Fibroblast of lung (primary cell): Measurements from ENCODE around the gene TEX19.

Experiments used
- EZH2 ChIP-seq: IDR thresholded peaks from 2 replicates; pipeline ENCODE4 v1.5.1; 2012; ENCODE audit warnings: low read length, control low read depth, mild to moderate bottlenecking; ENCODE audit errors: missing control alignments
- TF ChIP-seq, protein P1 (sequence below), 2 donors: IDR thresholded peaks in 1 of 2; conservative IDR thresholded peaks in 1 of 2; 1 replicate in 1 of 2; 2 replicates in 1 of 2; pipeline ENCODE4 v1.5.1; 2011 to 2012; ENCODE audit warnings: low read length in 2 of 2, control low read depth in 1 of 2, inconsistent platforms in 1 of 2, low read depth in 1 of 2, mild to moderate bottlenecking in 1 of 2

GRCh38 chr17:82318169-82318498 lies 40.9 kb upstream of the TEX19 start:
- TF ChIP-seq, protein P1, sequence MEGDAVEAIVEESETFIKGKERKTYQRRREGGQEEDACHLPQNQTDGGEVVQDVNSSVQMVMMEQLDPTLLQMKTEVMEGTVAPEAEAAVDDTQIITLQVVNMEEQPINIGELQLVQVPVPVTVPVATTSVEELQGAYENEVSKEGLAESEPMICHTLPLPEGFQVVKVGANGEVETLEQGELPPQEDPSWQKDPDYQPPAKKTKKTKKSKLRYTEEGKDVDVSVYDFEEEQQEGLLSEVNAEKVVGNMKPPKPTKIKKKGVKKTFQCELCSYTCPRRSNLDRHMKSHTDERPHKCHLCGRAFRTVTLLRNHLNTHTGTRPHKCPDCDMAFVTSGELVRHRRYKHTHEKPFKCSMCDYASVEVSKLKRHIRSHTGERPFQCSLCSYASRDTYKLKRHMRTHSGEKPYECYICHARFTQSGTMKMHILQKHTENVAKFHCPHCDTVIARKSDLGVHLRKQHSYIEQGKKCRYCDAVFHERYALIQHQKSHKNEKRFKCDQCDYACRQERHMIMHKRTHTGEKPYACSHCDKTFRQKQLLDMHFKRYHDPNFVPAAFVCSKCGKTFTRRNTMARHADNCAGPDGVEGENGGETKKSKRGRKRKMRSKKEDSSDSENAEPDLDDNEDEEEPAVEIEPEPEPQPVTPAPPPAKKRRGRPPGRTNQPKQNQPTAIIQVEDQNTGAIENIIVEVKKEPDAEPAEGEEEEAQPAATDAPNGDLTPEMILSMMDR (conservative IDR thresholded peaks at IDR 0.05 in 1 of 2, IDR thresholded peaks at IDR 0.05 in 1 of 2; ENCODE audit: low read depth in 1 of 2, low read length in 2 of 2), result no peak
- TF ChIP-seq EZH2, result no peak
